ENCODE results near the gene UGGT1.

GRCh38 chr2:128155970-128156369 lies 65.0 kb downstream of the UGGT1 start:
- TF ChIP-seq POLR2A (IDR thresholded peaks at IDR 0.05) (no peak), CTCF (IDR thresholded peaks at IDR 0.05) (no peak)
